GM18867 (cell line): Measurements from ENCODE around the gene SSBP4.

Experiments used
- ATAC-seq: cut with Tn5 transposase; IDR thresholded peaks from one replicate; pipeline ENCODE4 v1.9.1; 2021; ENCODE audit warnings: mild to moderate bottlenecking, moderate library complexity; ENCODE audit not compliant: unreplicated experiment

SSBP4 gene

DNA sequence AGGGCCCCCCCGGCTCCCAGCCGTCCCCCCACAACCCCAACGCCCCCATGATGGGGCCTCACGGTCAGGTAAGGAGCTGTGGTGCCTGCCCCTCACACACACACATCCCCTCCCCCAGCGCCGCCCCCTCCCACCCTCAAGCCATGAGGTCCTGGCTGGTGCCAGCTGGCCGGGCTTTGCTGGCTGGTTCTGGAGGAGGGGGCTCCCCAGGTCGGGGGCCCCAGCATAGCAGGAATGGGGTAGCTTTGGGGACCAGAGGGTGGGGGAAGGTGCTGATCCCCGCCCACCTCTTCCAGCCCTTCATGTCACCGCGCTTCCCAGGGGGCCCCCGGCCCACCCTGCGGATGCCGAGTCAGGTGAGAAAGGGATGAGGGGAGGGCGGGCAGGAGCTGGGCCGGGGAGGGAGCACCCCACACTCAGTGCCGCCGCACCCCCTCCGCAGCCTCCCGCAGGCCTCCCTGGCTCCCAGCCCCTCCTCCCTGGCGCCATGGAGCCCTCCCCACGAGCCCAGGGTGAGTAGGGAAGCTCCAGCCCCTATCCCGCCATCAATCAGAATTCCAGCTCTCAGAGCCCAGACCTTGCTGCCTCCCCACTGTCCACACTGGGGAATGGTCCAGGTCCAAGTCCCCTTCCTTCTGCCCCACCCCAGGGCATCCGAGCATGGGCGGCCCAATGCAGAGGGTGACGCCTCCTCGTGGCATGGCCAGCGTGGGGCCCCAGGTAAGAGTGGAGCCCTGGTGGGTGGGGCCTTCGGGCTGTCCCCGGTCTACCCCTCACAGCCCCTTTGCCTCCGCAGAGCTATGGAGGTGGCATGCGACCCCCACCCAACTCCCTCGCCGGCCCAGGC, 12.4 kb downstream of the SSBP4 start:
- no peak for ATAC-seq

DNA sequence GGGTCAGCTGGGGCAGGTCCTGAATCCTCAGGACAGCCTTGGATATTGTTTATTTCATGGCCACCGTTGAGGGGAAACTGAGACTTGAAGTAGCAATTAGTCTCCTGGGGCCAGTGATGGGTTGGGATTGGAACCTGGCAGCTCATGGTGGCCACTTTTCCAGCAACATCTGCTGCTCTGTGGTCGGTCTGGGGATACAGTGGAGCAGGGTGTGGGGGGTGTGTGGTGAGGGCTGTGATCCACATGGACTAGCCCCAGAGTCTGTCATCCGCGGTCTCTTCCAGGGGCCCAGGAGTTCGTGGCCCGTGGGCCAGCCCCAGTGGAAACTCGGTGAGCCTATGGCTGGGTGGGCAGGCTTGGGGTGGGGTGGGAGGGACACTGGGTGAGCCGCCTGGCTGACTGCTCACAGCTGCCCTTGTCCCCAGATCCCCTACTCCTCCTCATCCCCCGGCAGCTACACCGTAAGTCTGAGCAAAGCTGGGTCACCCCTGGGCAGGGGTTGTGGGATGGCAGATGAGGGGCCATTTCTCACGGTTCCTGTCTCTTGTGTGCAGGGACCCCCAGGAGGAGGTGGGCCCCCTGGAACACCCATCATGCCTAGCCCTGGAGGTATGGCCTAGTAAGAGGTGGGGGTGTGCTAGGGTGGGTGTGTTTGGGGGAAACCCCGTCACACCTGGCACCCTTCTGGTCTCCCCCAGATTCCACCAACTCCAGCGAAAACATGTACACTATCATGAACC, 13.2 kb downstream of the SSBP4 start:
- no peak for ATAC-seq

DNA sequence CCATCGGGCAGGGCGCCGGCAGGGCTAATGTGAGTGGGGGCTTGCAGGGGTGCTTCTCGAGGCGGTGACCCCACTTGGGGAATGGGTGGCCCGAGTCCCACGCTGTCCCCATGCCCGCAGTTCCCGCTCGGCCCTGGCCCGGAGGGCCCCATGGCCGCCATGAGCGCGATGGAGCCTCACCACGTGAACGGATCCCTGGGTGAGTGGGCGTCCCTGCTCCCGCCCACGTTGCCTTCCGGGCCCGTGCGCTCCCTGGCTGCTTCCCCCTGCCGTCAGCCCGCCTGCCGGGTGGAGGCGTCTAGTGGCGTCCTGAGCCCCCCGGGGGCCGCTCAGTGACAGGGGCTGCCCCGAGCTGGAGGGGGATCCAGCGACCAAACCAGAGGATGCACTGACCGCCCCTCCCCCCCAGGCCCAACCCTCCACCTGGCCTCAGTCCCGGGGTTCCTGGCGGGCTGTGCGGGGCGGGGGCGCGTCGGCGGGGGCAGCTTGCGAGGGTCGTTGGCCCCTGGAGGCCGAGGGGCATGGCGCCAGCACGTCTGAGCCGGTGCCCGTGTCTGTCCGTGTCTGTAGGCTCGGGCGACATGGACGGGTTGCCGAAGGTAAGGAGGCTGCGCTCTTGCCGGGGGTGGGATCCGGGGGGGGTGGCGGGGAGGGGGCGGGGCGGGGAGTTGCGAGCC, 14.0 kb downstream of the SSBP4 start:
- no peak for ATAC-seq

DNA sequence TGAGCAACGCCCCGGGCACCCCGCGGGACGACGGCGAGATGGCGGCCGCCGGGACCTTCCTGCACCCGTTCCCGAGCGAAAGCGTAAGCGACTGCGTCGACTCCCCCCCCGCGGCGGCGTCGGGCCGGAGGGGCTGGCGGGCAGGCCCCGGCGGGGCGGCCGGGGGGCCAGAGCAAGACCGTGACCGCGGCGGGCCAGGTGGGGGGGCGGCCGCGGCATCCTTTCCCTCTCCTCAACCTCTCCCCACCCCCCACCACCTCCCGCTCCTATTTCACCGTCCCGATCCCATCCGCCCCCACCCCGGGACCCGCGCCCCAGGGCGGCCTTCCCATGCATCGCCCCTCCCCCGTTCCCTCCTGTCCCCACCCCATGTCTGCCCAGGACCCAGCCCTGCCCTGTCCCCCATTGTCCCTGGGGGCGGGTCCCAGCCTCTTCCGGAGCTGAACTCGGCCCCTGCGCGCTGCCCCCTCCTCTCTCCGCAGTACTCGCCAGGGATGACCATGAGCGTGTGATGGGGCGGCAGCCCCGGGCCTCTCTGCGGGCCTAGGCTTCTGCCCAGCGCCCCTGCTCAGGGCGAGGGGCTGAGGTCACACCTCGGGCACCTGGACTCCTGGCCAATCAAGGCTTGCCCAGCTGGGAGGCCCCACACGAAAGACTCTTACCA, 14.7 kb downstream of the SSBP4 start:
- no peak for ATAC-seq

DNA sequence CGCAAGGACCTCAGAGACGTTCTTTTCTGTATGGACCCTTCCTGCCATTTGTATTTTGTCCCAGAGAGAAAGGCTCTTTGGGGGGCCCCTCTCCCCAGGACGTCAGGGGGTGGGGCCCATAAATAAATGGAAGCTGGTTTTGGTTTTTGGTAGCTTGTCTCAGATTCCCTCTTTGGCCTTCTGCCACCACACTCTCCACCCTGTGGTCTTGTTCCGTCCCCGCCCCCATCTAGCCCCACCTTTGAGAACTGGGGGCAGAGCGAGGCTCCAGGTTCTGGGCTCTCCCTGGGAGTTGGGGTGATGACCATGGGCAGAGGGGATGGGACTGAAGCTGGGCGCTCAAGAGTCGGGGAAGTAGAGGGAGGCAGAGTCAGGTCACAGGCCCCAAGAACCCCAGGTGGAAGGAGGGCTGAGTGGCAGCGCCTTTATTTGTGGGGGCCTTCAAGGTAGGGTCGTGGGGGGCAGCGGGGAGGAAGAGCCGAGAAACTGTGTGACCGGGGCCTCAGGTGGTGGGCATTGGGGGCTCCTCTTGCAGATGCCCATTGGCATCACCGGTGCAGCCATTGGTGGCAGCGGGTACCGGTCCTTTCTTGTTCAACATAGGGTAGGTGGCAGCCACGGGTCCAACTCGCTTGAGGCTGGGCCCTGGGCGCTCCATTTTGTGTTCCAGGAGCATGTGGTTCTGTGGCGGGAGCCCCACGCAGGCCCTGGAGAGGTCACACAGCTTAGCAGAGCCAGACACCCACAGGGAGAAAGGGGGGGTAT, 15.4 kb downstream of the SSBP4 start:
- ATAC-seq: no peak

DNA sequence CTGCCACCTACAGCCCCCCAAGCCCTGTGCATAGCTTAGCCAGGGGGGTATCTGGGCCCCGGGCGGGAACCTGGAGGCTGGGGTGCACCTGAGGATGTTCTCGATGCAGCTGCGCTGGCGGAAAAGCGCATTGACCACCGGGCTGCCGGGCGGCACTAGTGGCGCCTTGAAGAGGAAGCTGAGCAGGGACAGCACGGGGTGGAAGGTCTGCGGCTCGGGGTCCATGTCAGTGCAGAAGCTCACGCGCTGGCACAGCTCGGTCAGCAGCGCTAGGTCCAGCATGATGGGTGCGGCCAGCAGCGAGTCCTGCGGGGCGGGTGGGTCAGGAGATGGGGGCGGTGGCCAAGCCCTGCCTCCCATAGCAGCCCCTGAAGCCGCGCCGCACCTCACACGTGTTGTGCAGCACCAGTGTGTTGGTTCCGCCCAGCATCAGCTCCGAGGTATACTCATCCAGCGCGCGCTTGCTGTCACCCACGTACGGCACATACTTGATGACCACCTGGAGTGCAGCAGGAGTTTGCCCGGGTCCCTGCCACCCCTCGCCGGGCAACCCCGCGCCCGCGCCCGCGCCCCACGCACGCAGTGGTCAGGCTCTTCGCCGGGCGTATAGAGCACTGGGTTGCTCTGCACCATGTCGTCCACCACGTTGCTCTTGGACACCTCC, 16.1 kb downstream of the SSBP4 start:
- no peak for ATAC-seq

DNA sequence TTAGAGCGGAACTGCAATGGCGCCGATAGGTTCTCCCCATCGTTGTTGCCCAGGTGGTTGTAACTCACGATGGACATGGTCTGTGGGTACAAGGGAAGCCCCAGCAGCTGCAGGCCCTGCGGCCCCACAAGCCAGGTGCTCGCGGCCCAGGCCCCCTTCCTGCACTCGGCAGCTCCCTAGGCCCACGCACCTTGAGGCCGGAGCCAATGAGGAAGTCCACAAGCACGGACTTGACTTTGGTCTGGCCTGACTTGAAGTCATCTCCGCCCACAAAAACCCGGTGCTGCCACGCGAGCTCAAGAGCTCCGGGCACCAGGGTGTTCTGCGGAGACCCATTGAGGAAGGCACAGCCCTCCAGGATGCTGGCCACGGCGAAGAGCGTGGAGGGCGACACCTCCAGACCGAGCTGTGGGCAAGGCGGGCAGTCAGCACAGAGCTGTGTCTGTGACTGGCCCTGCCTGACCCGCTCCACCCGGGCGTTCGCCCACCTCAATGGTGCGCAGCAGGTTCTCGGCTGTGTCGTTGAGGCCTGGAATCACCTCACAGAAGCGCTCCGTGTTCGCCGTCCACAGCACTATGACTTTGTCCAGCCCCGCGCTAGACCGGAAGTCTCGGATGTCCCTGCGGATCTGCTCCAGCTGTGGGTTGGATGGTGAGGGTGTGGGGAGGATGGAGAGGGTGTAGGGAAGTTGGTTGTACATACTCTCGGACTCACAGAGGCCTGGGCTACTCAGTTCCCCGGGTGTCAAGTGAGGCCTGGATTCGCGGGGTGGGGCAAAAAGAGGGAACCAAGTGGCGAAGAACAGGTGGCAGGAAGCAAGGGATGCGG, 16.9 kb downstream of the SSBP4 start:
- no peak for ATAC-seq

DNA sequence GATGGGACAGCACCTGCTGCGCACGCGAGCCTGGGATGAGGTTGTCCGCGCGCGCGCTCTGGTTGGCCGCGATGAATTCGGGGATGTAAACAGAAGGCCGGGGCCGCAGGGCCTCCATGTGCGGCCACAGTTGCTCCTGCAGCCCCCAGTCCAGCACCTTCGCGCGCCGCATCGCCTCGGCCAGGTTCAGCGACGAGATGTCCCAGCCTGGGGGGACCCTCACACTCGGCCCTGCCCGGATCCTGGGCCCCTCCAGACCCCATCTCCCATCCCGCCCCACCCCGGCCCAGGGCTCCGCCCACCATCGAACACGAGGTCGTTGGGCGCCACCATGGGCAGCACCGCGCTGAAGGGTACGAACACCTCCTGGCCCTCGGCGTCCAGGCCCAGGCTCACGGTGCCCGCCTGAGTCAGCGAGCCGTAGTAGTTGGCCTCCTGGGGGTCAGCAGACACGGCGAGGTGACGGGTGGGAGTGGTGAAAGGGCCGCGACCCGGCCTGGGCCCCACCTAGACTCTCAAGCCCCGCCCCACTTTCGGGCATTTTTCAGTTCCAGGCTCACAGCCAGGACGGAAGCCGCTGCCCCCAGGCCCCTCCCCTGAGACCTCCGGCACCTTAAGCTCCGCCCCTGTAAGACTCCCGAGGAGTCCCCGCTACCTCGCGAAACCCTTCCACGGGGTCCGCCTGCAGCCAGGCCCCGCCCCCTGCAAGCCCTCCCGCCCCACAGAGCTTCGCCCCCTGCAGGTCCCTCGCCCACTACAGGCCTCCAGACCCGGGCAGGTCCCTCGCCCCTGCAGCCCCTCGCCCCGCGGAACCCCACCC, 17.7 kb downstream of the SSBP4 start:
- peak; percentile 37 for ATAC-seq

DNA sequence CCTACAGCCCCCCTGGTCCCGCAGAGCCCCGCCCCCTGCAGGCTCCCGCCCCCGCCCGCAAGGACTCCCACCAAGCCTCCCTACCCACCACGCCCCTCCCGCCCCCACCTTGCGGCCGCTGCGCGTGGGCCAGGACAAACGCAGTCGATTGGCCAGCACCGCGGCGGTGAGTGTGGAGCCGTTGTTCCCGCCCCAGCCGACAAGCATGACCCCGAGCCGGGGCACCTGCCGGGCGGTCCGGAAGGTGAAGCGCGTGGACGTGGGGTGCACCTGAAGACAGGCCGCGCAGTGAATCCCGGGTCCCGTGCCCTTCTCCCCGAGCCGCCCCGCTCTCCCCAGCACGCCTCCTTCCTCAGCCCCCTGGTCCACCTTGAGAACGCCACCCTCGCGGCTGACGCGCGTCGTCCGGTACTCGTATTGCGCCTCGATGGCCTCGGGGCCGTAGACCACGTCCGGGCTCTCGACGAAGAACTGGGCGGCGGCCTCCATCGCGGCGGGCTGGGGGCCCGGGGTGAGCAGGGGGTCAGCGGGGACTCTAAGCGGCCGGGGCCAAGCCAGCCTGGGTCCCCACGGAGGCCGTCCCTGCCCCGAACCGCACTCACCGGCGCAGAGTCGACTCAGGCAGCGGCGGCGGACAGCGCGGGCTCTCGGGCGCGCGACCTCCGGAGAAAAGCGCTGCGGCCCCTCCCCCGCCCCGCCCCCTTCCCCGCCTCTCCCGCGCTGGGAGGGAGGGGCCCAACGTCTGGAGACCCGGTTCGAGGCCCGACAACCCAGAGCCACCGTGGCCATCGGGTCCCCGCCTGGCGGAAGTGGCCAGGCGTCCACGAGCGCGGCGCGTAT, 18.5 kb downstream of the SSBP4 start, which contains the start of gene ISYNA1:
Gene ISYNA1 (minus strand): TSS at position 643 of the 840 bp plus-strand sequence. CDS start 154 bp downstream, at position 489.
- no peak for ATAC-seq

DNA sequence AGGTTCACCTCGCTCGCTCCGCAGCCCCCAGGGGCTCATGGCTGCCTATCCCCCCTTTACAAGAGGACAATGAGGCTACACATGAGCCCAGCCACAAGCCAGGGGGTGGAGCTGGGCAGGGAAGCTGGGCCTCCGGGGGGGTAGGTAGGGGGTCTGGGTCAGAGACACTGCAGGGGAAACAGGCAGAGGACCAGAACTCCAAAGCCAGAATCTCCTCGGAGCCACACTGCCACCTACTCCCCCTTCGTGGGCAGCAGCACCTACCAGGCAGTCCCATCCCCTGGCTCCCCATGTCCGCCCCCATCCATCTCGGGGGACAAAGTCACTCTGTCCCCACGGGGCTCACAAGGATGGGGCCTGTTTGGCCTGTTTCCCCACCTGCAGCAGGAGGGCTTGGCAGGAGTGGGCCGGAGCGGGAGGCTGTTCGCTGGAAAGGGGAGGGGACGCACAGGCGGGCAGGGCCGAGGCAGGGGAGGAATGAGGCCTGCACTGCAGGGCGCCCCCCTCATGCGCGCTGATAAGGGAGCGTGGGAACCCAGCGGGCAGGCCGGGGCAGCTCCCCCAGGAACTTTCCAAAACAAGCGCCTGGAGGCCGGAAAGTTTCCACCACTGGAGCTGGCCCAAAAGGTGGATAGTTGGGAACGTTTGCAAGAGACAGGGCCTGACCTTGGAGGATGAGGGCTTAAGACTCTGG, 19.3 kb downstream of the SSBP4 start:
- ATAC-seq: no peak

DNA sequence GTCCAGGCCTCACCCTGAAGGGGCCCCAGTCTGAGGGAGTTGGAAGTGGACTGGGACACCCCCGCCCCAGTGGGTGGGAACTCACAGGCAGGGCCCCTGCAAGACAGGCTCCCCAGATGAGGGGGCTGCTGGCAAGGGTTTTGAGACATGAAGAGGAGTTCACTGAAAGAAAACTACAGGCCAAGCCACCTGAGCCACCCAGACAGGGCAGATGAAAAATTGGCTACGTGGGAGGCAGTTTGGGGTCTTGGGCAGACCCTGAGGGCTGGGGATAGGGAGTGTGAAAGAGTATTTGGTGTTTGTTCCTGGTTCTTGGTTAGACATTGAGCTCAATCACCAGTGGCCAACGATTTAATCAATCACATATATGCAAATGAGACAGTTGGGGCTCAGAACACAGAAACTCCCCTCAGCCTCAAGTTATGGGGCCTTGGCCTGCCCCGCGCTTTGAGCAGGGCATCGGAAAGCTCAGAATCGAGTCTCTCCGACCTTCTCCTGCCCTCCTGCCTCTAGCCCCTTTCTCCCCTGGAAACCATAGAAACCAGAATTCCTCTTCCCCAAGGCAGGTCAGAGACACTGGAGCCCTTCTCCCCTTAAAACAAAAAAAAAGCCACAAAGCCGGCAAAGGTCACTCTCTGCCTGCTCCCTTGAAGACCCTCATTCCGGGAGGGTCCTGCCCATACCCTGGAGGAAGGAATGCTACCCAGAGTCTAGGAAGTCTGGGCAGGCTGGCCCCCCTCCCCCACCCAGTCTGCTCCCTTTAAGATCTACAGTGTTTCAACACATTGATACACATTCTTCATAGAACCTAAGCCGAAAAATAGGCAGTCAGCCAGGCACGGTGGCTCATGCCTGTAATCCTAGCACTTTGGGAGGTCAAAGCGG, 20.1 kb downstream of the SSBP4 start:
- no peak for ATAC-seq

DNA sequence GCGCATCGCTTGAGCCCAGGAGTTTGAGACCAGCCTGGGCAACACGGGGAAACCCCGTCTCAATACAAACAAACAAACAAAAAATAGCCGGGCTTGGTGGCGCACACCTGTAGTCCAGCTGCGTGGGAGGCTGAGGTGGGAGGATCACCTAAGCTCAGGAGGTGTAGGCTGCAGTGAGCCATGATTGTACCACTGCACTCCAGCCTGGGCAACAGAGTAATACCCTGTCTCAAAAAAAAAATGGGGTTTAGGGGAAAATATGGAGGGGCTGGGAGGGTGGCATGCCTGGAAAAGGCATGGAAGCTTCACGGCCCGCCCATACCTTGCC, 20.7 kb downstream of the SSBP4 start:
- no peak for ATAC-seq

DNA sequence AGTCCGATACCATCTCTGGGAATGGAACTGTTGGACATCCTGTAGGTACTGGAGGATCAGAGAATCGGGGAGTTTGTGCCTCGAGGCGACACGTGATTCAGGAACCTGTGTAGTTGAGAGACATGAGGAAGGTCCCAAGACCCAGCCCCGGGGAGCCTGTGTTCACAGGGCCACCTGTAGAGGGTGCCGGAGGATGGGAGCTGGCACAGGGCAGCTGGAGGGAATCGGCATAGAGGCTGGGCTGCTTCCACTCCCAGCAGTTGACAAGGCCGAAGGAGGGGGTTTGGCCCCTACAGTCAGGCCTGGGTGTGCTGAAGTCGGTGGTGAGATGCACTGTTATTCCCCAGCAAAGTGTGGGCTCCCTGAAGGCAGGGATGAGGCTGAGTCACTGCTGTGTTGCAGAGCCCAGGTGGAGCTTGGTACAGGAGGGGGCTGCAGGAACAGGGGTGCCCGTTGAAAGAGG, 21.2 kb downstream of the SSBP4 start:
- no peak for ATAC-seq

DNA sequence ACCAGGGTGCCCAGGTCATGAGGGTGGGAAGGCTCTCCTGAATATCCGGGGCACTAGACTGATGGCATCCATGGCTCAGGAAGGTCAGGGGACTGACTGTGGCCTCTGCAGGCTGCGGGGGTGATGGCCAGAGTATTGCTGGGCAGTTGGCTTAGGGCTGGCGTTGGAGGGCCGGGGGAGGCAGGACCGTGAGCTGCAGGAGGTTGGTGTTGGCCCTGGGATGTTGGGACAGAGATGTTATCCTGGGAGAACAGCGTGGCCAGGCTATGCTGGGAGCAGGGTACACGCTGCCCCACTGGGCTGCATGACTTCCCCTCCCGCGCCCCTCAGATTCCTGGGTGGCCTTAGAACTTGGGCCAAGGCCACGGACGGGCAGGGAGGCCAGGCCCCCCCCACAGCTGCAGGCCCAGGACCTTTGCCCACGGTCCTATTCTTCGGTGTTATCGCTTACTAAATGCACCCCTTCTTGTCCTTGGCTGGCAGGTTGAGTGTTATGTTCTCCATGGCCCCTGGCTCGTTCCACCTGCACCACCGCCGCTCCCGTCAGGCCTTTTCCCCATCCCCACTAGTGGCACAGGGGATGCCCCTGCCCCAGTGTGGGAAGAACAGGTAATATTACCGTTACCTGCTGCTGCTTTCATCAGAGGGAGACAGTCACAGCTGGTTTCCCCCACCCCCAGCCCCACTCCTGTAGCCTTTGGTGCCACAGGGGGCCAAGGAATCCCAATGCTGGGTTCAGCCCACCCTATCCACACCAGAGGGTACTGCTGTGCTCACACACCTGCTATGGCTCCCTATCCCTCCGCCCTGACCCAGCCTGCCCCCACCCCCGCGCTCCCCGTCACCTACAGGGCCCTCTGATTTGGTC, 22.0 kb downstream of the SSBP4 start:
- ATAC-seq: no peak
